ENCODE results near the gene LRP1B. TPM values are rescaled to one million over a fixed set of nuclear protein-coding genes. Genes with fewer than 3 reads are reported as not detected.

Gene LRP1B
- total and polyA plus RNA-seq, 2 of the 8 experiments (the other 6 are each of a cell fraction or from before 2014, with no cell fraction given) = 0.03 TPM; not detected in 1

- TF ChIP-seq CHD2 (IDR thresholded peaks at IDR 0.05; ENCODE audit: low read length) (no peak), TAF7 (optimal IDR thresholded peaks at IDR 0.05; ENCODE audit: borderline replicate concordance, low read depth, low read length) (no peak), POLR2AphosphoS5 (IDR thresholded peaks at IDR 0.05; ENCODE audit: low read depth, low read length) (no peak), RAD21 (IDR thresholded peaks at IDR 0.05 in 1 of 2, conservative IDR thresholded peaks at IDR 0.05 in 1 of 2; ENCODE audit: low read depth in 2 of 2, low read length in 2 of 2) (no peak)
- TF ChIP-seq, protein P1, sequence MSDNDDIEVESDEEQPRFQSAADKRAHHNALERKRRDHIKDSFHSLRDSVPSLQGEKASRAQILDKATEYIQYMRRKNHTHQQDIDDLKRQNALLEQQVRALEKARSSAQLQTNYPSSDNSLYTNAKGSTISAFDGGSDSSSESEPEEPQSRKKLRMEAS (IDR thresholded peaks at IDR 0.05) = no peak
Measured at GRCh38 chr2:140657657-140658056, 1473.2 kb downstream of the LRP1B start (continued).

Data from H1 (cell line).